GM13976 (cell line): ENCODE measurements around the gene MYH6.

Source experiments
- DNase-seq: peaks from one replicate; pipeline ENCODE4 v3.0.0; 2012; ENCODE audit warnings: low spot score
- in situ Hi-C: fragments of 300-500 bp; cut with MboI; formaldehyde crosslinking; loops from one replicate; pipeline ENCODE4 v1.12.0; 2022; ENCODE audit warnings: low sequenced_read_pairs, mixed read lengths, inconsistent platforms; ENCODE audit not compliant: unreplicated experiment
- TF ChIP-seq, protein P1 (sequence below): IDR thresholded peaks from 2 replicates; pipeline ENCODE4 v1.5.1; 2012; ENCODE audit warnings: borderline replicate concordance, mild to moderate bottlenecking; ENCODE audit not compliant: insufficient read depth; ENCODE audit errors: extremely low read depth, missing control alignments, control extremely low read depth

Gene MYH6

GRCh38 chr14:23411563-23412525 lies 3.8 kb upstream of the MYH6 start:
- DNase-seq = no peak
- TF ChIP-seq, protein P1, sequence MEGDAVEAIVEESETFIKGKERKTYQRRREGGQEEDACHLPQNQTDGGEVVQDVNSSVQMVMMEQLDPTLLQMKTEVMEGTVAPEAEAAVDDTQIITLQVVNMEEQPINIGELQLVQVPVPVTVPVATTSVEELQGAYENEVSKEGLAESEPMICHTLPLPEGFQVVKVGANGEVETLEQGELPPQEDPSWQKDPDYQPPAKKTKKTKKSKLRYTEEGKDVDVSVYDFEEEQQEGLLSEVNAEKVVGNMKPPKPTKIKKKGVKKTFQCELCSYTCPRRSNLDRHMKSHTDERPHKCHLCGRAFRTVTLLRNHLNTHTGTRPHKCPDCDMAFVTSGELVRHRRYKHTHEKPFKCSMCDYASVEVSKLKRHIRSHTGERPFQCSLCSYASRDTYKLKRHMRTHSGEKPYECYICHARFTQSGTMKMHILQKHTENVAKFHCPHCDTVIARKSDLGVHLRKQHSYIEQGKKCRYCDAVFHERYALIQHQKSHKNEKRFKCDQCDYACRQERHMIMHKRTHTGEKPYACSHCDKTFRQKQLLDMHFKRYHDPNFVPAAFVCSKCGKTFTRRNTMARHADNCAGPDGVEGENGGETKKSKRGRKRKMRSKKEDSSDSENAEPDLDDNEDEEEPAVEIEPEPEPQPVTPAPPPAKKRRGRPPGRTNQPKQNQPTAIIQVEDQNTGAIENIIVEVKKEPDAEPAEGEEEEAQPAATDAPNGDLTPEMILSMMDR = no peak
- in situ Hi-C loops = no loop called here

DNA sequence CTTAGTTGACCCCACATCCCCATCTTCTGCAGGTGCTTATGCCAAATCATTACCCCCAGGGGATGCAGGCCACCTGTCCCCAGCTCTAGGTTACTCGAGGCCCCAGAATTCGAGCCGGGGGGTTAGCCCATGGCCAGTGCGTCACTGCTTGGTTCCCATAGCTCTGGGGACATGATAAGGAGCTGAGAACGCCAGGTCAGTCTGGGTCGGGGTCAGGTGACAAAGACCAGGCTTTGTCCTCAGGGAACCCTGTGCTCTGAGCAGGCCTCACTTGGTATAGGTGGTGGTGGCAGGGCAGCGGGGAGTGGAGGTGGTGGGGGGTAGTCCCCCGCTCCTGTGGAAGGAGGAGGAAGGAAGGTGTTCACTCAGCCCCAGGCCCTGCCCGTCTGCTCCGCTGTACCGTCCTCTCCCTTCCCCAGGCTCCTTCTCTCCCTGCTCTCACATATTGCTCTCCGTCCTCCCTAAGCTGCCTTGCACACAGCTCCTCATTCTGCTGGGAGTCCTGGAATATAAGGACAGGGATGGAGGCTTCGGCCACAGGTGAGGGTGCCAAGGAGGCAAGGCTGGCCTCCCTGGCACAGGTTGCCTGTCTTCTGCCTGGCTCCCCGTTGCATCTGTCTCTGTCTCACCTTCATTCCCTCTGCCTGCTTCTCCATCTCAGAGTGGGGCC lies 2.0 kb upstream of the MYH6 start:
- TF ChIP-seq, protein P1 = no peak
- in situ Hi-C loops = no loop called here
- no peak for DNase-seq

DNA sequence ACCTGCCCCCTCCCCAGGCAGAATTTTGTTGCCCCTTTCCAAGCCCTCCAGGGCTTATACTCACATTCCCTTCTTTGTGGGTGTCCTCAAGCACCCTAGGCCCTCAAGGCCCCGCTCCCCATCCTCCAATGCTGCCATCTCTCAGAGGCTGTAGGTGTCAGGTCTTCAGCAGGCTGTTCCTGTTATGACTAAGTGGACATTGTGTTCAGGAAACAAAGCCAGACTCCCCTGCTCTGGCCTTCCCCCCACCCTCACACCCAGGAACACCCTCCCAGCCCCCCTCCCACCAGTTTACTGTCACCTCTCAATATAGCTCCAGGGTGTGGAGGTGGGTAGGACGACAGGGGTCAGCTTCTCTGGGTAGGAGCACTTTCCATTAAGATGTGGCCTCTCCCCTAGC lies 1.4 kb upstream of the MYH6 start:
- DNase-seq = peak; percentile 74
- in situ Hi-C loops = no loop called here
- TF ChIP-seq, protein P1 = no peak

- in situ Hi-C loops = no loop called here
- DNase-seq = no peak
- TF ChIP-seq, protein P1 = no peak
These were observed 196 bp upstream of the MYH6 start for GRCh38 chr14:23408307-23408630.

DNA sequence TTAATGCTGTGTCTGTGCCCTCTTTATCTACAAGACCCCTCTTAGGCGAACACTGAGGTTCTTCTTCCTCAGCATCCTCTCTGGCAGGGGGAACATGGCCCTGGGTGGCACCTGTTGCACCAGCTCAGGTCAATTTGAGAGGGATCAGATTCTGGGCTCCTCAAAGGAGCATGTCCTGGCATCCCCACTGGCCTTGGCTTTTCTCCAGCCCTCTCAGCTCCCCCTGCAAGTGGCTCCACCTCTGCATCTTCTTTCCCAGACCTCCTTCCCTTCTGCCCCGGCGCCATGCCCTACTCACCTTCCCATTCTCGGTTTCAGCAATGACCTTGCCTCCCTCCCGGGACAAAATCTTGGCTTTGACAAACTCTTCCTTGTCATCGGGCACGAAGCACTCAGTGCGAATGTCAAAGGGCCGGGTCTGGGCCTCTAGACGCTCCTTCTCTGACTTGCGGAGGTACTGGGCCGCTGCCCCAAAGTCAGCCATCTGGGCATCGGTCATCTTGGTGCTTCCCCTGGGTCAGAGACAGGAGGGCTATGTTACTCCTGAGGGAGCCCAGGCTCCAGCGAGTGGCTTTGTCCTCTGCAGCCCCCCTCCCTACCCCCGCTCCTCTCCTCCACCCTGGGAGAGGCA lies 1.2 kb downstream of the MYH6 start:
- in situ Hi-C loops = no loop called here
- TF ChIP-seq, protein P1 = no peak
- no peak for DNase-seq

DNA sequence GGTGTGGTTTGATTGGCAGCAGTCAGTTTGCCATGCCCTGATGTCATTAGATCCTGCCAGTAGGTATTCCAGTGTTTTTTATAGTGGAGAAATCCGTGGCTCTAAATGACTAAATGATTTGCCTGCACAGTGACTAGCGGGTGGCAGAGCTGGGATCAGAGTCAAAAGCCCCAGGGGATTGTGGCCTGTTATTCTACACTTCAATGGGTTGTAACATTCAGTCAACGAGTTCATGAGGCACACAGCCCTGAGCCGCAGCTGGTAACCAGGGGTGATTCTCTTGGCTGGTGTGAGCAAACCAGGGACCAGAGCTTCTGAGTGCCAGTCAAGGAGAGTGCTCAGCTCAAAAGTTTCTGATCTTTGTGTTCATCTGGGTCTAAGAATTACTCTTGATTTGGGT lies 1.8 kb downstream of the MYH6 start:
- TF ChIP-seq, protein P1 = no peak
- DNase-seq = no peak
- in situ Hi-C loops = no loop called here
